NCI-H1436 treated with DMSO at 0.1 percent for 48 hours (cell line): ENCODE results near the gene POLR1C.
"Not testable (repeated sequence)": the region's sequence is repeated elsewhere in the genome, so short reads cannot be mapped to it uniquely, and the experiment has no call there.

ENCODE experiments used
- DNase-seq: peaks from one replicate; lab custom pipeline; 2025; lab: John Stamatoyannopoulos, UW

POLR1C gene

DNA sequence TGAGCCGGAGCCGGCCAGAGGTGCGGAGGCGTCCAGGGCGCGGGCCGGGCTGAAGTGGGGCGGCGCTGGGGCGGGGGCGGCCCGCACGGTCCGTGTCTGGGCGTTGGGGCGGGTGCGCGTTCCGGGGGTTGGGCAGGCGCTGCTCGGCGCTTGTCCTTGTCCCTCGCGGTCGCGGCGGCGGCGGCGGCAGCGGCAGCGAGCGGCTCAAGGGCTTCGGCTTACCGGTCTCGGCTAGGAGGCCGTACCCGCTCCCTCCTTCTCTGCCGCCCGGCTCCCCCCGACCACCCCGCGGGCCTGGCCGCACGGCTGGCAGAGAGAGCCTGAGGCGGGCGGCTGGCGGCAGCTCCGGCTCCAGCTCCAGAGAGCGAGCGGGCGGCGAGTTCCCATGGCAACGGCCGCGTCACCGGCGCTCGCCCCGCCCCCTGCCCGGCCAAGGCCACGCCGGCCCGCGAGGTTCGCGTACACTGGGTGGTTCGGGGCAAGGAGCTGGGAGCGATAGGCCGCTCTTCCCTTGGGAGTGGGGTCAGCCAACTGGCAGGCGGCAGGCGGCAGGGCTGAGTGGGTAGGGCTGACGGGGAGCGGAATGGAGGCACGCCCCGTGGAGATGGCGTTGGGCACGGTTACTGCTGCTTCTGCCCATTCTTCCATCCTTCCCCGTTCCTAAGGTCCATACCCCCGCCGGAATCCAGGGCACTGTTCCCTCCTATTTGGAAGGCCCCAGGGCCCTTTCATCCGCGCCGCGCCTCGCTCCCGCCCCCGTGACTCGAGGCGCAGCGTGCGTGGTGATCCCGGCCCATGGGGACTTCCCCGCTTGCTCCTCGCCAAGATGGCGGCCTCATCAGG lies 6.7 kb upstream of the POLR1C start, which contains the start of gene LRRC73:
LRRC73 (minus strand) TSS at position 363 of the 843 bp plus-strand sequence. CDS start 561 bp downstream, outside the sequence.
- DNase-seq: no peak

DNA sequence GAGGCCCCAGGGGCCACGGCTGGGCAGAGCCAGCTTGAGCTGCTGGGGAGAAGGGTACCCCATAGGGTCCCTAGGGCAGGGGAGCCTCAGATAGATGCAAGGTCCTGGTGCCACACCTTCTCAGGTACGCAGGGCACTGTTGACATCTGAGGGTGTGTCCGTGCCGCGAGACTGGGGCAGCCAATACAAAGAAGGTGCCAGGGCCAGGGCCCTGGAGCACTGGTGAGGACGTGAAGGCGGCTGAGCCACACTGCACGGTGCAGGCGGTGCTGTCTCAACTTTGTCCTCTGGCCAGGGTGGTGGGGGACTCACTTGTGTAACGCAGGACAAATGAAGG lies 6.1 kb upstream of the POLR1C start:
- no peak for DNase-seq

GRCh38 chr6:43511824-43512415 lies 5.0 kb upstream of the POLR1C start:
- DNase-seq: no peak

DNA sequence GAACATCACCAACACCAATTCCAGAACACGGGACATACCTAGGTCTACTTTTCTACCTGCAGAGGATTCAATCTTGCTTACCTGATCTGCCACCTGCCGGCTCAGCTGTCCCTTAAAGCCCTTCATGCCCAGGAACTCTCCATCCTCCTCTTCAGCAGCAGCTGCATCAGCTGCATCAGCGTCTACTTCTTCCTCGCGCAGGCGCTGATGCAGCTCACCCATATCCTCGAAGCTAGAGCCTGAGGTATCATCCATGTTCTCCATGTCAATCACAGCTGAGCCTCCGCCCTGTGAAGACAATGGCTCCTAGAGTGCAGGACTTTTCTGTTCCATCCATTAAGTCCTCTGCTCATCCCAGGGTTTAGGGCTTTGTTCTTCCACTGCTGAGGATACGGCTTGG lies 1.1 kb upstream of the POLR1C start:
- no peak for DNase-seq

DNA sequence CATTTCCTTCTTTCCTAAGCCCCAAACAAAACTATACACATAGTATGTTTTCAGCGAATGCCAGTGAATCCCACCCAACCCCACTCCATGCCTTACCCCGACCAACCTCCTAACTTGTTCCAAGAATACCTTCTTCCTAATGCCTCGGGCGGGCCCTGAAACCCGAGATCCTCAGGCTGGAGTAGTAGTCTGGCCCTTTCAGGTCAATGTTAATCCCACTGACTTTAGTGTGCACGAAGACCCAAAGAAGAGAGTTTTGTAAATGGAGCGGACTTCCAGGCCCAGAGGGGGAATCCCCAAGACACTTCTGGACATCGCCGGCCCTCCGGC lies 557 bp upstream of the POLR1C start:
- DNase-seq: no peak

DNA sequence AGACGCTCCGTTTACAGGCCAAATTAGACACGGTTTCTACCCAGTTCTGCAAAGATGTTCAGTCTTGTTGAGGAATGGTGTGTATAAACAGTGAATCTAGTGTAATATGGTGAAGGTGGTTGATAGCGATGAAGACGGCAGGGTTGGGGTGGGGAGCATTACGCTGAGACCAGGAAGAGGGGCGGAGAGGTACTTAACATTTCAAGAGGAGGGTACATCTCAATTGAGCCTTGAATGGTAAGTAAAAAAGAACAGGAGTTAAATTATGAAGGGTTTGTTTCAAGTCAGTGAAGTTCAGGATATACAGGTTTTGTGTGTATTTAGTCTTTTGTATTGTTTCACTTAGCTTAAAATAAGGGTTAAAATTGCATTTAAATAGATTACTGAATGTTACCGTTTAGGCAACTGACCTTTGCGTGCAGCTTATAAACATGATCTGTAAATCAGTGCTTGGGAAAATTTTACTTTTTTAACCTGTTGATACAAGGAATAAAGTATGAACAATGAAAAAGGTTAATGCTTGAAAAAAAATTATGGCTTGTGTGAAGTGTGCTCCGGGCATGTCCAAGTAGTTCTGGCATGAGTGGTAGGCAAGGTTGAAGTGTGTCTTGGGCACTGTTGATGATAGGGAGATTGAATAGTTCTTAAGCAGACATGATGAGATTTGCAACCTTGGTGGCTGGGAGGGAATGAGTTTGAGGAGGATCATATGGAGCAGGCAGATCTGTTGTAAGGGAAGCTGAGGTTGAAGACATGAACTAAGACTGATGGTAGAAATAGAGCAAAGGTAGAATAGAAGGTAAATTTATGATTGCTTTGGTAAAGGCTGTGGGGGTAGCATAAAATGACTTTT lies 842 bp downstream of the POLR1C start:
- DNase-seq: no peak

GRCh38 chr6:43520097-43520496 lies 3.2 kb downstream of the POLR1C start:
- DNase-seq: no peak

DNA sequence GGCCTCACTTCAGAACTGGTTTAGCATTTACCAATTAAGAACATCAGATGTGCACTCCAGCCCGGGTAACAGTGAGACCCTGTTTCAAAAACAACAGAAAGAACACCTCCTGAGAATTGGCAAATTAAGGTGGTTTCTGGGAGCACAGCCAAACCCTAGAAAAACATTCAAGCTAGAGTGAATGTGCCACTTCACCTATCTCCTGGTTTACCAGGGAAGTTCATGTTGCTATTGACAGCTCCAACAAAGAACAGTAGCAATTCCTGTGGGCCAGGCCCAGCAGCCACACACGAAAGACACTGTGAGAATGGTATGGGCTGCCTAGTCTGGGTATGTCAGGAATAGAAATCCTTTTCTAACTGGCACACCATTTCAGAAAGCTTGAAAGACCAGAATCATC lies 4.9 kb downstream of the POLR1C start:
- DNase-seq: no peak

DNA sequence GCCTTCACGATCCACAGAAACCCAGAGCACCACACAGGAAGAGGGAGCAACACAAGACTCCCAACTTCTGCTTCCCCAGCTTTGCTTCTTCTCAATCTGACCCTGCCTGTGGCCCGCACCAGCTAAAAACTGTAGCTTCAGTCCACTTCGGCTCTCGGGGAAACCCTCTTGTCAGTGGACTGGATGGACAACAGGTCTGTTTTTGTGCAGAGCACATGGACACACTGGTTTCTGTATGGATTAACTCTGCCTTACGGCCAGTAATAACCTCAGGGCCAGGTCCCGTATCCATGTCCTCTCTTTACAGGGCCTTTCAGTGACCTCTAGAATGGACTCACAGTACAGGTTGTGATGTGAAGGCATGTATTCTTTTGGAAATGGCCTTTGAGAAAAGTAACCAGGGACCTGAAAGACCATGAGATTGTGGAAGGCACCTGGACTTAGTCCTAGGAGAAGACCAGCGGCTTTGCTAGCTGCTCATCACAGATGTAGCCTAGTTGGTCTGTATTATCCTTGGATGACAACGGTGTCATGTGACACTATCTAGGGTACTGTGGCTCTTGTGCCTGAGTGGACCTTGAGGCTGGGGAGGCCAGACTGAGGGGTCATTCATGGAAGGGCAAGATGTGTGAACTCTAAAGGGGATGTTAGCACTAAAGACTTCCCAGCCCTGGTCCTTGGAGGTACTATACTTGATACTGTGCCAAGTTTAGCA lies 5.8 kb downstream of the POLR1C start:
- no peak for DNase-seq

GRCh38 chr6:43523284-43523683 lies 6.4 kb downstream of the POLR1C start:
- no peak for DNase-seq

GRCh38 chr6:43524483-43524961 lies 7.6 kb downstream of the POLR1C start:
- no peak for DNase-seq

GRCh38 chr6:43532201-43532600 lies 15.3 kb downstream of the POLR1C start:
- DNase-seq: no peak

DNA sequence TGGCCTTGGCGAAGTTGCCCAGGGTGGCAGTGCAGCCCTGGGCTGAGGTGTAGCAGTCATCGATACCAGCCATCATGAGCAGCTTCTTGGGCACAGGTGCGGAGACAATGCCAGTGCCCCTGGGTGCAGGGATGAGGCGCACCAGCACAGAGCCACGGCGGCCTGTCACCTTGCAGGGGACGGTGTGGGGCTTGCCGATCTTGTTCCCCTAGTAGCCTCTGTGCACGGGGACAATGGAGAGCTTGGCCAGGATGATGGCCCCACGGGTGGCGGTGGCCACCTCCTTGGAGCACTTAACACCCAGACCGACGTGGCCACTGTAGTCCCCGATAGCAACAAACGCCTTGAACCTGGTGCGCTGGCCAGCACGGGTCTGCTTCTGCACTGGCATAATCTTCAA lies 22.1 kb downstream of the POLR1C start:
- DNase-seq: not testable (repeated sequence)

GRCh38 chr6:43539409-43539808 lies 22.5 kb downstream of the POLR1C start:
- not testable (repeated sequence) for DNase-seq

DNA sequence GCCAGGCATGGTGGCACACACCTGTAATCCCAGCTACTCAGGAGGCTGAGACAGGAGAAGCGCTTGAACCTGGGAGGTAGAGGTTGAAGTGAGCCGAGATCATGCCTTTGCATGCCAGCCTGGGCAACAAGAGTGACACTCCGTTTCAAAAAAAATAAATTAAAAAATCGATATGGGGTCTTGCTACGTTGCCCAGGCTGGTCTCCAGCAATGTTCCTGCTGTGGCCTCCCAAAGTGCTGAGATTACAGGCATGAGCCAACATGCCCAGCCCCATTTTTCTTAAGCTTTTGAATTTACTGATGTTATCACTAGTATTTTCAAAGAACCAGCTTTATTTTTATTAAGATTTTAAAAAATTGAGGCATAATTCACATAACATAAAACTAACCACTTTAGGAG lies 23.6 kb downstream of the POLR1C start:
- no peak for DNase-seq

DNA sequence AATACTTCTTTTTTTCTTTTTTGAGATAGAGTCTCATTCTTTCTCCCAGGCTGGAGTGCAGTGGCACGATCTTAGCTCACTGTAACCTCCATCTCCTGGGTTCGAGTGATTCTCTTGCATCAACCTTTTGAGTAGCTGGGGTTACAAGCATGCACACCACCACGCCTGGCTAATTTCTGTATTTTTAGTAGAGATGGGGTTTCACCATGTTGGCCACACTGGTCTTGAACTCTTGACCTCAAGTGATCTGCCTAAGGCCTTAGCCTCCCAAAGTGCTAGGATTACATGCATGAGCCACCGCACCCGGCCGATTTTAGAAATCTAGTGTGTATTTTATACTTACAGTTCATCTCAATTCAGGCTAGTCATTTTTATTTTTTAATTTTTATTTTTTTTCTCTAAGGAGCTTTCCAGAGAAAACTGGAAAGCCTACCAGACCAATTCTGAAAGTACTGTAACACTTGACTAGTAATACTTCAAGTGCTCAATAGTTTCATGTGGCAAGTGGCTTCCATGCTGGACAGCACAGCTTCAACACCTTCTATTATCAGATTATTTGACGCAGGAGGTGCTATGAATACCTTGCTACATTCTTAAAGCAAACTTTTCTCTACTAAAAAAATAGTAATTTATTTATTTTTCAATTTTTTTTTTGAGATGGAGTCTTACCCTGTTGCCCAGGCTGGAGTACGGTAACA lies 25.0 kb downstream of the POLR1C start:
- DNase-seq: no peak

- no peak for DNase-seq
These were observed 27.6 kb downstream of the POLR1C start for GRCh38 chr6:43544461-43544860.

DNA sequence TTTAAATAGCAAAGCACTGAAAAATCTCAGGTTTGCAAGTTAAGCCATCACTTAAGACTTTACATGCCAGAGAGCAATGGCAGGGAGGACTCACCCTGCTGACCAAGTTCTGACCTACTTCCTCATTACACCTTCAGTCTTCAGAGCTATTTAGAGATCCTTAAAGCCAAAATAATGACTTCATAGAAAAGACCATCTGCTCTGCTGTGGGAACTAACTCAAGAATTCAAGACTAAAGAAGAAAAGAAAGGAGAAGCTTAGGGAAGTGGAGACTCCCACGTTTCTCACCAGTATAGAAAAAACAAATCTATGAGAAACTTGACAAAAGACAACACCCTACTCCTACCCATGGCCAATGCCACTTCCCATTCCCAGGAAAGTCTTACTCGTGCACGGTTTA lies 30.3 kb downstream of the POLR1C start:
- DNase-seq: no peak

DNA sequence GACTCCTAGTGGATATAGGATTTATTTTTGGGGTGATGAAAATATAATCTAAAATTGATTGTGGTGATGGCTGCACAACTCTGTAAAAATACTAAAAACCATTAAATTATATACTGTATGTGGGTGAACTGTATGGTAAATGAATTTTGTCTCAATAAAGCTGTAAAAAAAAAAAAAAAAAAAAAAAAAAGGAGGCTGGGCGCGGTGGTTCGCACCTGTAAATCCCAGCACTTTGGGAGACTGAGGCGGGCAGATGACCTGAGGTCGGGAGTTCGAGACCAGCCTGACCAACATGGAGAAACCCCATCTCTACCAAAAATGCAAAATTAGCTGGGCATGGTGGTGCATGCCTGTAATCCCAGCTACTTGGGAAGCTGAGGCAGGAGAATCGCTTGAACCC lies 40.7 kb downstream of the POLR1C start:
- not testable (repeated sequence) for DNase-seq

DNA sequence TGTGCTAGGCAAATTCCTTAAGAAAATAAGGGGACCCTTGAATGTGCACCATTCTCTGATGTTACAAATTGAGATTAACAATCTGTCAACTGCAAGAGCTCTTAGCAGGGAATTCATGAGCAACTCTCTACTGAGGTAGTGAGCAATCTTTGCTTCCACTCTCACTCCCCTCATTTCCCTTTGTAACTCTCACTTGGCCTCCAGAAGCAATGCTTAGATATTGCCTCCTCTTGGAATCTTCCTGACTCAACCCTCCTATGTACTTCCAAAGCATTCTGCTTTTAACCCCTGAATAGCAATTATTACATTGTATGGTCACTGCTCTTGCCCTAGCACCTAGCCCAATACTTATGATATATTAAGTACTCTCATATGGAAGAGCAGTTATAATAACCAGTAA lies 42.4 kb downstream of the POLR1C start:
- DNase-seq: no peak

- no peak for DNase-seq
These were observed 54.1 kb downstream of the POLR1C start for GRCh38 chr6:43570876-43571441.
